NCI-H2196 (cell line): Measurements from ENCODE around the gene TRIM39.

ENCODE experiments used
- DNase-seq: peaks from one replicate; lab custom pipeline; 2025; ENCODE audit not compliant: unreplicated experiment; lab: John Stamatoyannopoulos, UW

The TRIM39 gene

DNA sequence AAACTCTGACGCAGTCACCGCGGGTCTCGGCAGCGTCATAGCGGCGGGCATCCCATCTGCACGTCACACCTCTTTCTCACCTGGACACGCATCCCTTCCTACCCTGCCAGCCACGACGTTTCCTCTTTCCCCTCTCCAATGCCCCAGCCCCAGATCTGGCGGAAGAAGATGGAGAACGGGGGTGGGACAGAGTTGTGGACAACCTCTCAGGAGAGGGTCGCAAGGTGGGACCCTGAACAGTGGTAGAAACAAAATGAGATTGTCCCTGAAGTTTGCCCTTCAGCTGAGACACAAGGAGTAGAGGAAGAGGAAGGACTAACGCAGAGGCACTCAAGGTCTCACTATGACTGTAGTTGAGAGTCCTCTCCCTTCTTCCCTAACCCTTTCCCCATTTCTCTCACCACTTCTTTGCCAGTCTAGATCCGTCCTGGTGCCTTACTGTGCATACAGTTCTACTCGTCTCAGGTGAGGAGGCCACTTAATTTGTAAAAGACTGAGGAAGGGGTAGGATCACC is 562 bp downstream of the TRIM39 start:
- DNase-seq, result no peak

DNA sequence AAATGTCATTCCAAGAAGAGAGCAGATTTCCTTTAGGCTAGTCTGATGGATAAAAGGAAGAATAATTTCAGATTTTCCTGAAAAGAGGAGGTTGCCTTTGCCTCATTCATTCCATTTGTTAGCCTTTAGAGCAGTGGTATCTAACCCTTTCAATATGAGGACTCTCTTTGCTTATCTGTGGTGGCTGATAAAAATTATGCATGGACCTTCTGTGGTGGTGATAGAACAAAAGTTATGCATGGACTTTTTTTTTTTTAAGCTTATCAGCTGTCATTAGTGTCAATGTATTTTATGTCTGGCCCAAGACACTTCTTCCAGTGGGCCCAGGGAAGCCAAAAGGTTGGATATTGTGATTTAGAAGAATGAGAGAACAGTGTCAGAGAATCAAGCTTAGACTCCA is 1.7 kb downstream of the TRIM39 start:
- DNase-seq, result no peak

GRCh38 chr6:30329331-30329730 is 2.6 kb downstream of the TRIM39 start:
- DNase-seq, result no peak

DNA sequence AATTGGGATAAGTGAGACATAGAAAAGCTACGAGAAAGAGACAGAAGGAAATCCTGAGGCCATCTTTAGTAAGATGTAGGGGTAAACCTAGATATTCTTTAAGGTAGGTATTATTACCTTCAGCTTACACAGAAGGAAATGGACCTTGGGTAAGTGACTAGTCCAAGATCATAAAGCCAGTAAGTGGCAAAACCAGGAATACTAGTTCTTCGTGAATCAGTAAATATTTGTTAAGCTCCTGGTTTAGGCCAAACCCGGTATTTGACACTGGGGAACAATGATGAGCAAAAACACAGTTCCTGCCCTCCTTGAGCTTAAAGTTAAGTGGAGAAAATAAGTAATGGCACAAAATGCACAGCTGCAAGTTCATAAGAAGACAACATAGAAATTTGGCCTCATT is 5.3 kb downstream of the TRIM39 start:
- DNase-seq, result no peak

GRCh38 chr6:30334075-30334783 is 7.5 kb downstream of the TRIM39 start:
- no peak for DNase-seq

- no peak for DNase-seq
Measured at GRCh38 chr6:30340589-30341054, 13.9 kb downstream of the TRIM39 start.

- DNase-seq, result no peak
Measured at GRCh38 chr6:30341218-30341617, 14.5 kb downstream of the TRIM39 start.

GRCh38 chr6:30341728-30342127 is 15.0 kb downstream of the TRIM39 start:
- no peak for DNase-seq

DNA sequence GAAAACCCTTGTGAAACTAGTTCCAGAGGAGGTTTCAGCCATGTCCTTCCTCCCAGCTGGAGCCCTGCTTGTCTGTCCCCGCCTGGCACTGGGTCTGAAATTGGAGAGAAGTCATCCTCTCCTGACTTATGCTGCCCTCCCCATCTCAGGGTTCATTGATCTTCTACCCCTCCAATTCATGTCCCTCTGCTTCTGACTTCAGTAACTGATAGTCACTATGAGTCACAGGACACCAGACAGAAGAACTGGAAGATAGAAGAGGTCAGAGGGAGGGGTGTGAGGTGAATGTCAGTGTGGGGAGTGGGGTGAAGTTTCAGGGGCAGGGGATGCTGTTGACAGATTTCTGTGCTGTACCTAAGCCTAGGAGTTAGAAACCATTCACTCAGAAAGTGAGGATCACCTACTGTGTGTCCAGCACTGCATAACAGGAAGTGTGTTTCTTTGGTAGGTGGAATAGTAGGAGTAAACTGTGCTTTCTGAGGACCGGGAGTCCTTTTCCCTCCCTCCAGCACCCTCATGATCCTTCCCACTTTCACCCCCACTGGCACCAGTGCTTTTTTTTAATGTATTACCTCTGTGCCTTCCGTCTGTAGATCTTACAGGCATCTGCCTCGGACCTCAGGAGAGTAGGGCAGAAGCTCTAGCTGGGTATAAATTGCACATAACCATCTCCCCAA is 17.6 kb downstream of the TRIM39 start:
- no peak for DNase-seq

GRCh38 chr6:30344868-30345671 is 18.3 kb downstream of the TRIM39 start, which contains the start of gene RPP21:
Gene RPP21, plus strand, starts transcription at chr6:30345156. Its CDS starts 16 bp downstream, at chr6:30345172.
- peak; percentile 84 for DNase-seq

GRCh38 chr6:30345852-30346251 is 19.1 kb downstream of the TRIM39 start:
- DNase-seq, result no peak

DNA sequence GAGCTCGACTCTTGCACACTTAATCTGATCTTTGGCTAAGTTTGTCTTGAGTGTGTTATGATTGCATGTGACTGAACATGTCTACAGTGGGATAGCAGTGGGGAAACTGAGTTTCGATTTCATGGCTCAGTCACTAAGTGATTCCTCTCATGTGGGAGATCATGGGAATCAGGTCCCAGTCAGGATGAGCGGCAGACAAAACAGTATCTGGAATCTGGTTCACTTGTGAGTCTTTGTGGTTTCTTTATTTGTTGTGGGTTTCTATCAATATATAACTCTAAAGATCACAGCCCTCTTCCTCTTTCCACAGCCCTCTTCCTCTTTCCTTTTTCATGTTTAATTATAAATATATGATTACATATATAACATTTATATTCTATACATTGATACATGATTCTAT is 22.2 kb downstream of the TRIM39 start:
- DNase-seq, result no peak

DNA sequence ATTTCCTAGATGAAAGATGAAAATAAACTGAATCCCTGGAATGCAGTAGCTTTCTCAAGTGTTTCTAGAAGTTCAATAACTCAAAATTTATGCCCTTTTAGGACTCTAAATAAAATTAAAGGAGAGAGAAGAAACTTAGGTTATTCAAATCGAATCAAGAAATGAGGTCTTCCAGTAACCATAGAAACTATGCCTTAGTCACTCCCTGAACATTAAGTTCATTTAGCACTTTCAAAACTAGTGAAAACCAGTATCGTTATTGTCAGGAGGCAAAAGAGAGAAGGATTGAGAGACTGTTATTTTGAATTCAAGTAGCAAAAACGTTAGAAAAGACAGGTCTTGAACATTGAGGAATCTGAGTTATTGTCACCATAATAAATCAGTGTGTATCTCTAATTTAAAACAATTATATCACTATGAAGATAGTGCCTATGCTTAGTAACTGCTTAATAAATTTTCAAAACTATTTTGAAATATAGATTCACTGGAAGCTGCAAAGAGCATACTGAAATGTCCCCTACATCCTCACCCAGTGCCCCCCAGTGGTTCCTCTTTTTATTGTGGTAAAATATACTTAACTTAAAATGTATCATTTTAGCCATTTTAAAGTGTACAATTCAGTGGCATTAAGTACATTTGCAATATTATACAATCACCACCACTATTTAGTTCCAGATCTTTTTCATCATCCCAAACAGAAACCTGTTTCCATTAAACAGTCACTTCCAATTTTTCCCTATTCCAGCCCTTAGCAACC is 22.9 kb downstream of the TRIM39 start:
- no peak for DNase-seq

GRCh38 chr6:30350524-30350923 is 23.8 kb downstream of the TRIM39 start:
- DNase-seq, result no peak

DNA sequence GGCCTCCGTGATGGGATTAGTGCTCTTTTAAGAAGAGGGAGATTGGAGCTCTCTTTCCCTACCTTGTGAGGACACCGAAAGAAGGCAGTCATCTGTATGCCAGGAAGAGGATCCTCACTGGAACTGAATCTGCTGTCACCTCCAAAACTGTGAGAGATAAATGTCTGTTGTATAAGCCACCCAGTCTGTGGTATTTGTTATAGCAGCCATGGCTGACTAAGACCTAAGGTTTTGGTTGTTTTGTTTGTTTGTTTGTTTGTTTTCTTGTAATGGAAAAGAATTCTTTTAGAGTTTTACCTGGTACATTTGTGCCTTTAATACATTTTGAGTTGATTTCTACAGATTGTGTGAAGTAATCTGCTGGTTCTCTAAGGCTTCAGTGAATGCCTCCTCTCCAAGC is 25.8 kb downstream of the TRIM39 start:
- no peak for DNase-seq

DNA sequence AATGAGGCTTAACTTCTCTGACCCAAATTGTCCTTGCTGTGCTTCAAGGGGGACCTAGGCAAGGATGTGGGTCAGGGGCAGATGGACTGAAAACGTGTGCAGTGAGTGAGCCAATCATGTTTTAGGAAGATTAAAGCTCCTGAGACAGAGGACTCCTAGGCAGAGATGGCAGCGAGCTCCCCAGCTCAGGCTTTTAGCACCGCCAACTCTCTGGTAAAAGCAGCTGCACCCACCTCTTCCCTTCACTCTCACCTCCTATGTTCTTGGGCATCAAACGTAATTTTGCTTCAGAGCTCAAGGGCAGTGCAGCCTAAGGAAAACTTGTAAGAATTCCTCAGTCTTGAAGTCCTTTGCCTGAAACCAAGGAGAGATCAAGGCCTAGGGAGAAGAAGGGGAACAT is 28.6 kb downstream of the TRIM39 start:
- DNase-seq, result no peak

DNA sequence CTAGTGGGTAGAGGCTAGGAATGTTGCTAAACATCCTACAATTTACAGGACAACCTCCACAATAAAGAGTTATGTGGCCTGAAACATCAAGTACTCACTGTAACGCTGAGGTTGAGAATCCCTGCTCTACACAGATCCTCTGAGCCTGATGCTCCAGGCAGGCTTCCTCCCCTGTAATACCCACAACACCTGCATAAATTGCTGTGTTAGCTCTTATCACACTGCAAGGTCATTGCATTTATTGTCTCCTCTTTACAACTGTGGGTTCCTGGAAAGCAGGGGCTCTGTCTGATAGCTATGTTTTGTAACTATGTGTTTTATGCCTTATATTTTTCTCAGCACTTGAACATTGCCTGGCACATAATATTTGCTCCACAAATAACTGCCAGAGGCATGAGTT is 29.8 kb downstream of the TRIM39 start:
- DNase-seq, result no peak

GRCh38 chr6:30357678-30358540 is 31.2 kb downstream of the TRIM39 start:
- DNase-seq, result peak; percentile 13

- DNase-seq, result no peak
Measured at GRCh38 chr6:30359276-30359675, 32.5 kb downstream of the TRIM39 start.

GRCh38 chr6:30360139-30360538 is 33.4 kb downstream of the TRIM39 start:
- DNase-seq, result no peak
